ENCODE results near the gene SPACDR. TPM values are rescaled to one million over a fixed set of nuclear protein-coding genes. Genes with fewer than 3 reads are reported as not detected.

The SPACDR gene
- total RNA-seq, 1 donor, result 0.27 TPM

DNA sequence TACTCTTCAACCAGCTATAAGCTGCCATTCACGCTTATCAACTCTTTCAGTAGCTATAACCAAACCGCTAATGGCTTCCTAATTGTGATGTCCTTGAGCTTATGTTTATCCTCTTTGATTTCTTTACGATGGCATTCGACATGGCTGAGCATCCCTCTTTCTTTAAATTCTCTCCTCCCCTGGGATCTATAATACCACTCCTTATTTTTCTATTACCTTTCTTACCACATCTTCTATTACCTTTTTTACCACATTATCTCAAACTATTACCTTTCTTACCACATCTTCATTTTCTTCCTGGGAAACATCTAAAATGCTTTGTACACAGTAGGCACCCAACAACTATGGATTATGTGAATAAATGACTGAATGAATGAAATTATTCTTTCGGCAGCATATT lies 48.6 kb downstream of the SPACDR start:
- no peak for DNase-seq (ENCODE audit: low read depth)
- no peak overlapping the region for H3K4me3 ChIP-seq (ENCODE audit: low read depth, low read length)
- TF ChIP-seq, protein P1, sequence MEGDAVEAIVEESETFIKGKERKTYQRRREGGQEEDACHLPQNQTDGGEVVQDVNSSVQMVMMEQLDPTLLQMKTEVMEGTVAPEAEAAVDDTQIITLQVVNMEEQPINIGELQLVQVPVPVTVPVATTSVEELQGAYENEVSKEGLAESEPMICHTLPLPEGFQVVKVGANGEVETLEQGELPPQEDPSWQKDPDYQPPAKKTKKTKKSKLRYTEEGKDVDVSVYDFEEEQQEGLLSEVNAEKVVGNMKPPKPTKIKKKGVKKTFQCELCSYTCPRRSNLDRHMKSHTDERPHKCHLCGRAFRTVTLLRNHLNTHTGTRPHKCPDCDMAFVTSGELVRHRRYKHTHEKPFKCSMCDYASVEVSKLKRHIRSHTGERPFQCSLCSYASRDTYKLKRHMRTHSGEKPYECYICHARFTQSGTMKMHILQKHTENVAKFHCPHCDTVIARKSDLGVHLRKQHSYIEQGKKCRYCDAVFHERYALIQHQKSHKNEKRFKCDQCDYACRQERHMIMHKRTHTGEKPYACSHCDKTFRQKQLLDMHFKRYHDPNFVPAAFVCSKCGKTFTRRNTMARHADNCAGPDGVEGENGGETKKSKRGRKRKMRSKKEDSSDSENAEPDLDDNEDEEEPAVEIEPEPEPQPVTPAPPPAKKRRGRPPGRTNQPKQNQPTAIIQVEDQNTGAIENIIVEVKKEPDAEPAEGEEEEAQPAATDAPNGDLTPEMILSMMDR (IDR thresholded peaks at IDR 0.05; ENCODE audit: insufficient read depth, low read length), result no peak

DNA sequence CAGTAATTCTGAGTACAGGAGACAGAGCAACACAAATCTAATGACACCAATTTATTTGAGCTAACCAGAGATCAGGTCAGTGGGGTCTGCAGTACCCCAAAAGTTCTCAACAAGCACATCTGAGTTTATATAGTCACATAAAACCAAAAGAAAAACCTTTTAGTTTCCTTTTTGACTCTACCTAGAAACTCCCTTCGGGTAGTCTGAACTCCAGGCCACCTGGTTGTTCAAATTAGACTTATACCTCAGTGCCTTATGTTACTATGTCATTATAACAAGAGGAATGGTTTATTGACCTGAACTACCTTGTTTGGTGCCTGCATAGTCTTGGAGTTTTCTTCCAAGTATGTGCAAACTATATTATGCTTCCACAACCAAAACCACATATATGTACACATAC lies 50.2 kb downstream of the SPACDR start:
- H3K4me3 ChIP-seq (ENCODE audit: low read depth, low read length), result no peak overlapping the region
- DNase-seq (ENCODE audit: low read depth), result no peak
- TF ChIP-seq, protein P1 (IDR thresholded peaks at IDR 0.05; ENCODE audit: insufficient read depth, low read length), result no peak

DNA sequence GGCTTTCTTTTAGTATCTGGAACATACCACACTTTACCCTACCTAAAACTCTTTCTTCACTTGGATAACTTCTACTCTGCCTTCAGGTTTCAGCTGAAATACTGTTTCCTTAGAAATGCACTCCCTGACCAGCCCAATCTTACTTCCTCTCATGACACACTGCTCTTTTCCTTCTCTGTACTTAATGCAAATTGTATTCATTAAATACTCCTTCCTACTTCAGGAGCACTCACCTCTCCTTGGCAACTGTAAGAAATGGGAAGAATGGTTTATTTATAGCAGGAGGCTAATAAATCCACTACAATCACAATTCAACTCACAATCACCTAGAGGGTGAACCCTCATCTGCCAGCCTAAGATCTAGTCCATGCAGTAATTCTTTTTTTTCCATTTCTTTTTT lies 50.7 kb downstream of the SPACDR start:
- H3K4me3 ChIP-seq (ENCODE audit: low read depth, low read length), result no peak overlapping the region
- TF ChIP-seq, protein P1 (IDR thresholded peaks at IDR 0.05; ENCODE audit: insufficient read depth, low read length), result no peak
- DNase-seq (ENCODE audit: low read depth), result no peak

DNA sequence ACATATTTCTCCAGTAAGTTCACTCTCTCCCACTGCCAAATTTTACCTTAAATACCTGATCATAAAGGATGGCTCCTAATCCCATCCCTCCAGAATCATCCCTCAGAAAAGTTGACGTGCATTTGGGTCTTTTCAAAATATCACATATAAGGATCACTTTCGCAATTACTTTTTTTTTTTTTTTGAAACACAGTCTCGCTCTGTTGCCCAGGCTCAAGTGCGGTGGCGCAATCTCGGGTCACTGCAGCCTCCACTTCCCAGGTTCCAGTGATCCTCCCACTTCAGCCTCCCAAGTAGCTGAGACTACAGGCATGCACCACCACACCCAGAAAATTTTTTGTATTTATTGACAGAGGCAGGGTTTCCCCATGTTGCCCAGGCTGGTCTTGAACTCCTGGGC lies 53.0 kb downstream of the SPACDR start:
- no peak overlapping the region for H3K4me3 ChIP-seq (ENCODE audit: low read depth, low read length)
- DNase-seq (ENCODE audit: low read depth), result no peak
- TF ChIP-seq, protein P1 (IDR thresholded peaks at IDR 0.05; ENCODE audit: insufficient read depth, low read length), result no peak

DNA sequence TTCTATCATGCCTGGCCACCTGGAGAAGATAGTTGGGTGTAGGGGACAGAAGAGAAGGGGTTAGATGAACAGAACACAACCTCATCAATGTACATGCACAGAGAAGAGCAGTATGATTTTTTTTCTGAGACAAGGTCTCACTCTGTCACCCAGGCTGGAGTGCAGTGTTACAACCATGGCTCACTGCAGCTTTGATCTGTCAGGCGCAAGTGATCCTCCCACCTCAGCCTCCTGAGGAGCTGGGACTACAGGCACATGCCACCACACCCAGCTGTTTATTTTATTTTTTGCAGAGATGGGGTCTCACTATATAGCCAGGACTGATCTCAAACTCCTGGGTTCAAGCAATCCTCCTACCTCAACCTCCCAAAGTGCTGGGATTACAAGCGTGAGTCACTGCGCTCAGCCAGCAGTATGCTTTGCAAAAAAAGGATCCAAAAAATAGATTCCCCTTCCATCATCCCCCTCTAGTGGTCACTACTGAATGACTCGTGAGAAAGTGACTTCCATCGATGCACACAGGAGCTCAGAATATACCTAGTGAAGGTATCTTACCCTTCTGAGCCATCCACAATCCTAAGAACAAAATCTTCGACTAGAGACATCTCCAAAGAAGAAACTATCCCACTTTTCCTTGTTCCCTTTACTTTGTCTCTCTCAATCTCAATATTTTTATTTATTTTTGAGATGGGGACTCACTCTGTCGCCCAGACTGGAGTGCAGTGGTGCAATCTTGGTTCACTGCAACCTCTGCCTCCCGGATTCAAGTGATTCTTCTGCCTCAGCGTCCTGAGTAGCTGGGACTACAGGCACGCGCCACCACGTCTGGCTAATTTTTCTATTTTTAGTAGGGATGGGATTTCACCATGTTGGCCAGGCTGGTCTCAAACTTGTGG lies 56.5 kb downstream of the SPACDR start:
- no peak overlapping the region for H3K4me3 ChIP-seq (ENCODE audit: low read depth, low read length)
- TF ChIP-seq, protein P1 (IDR thresholded peaks at IDR 0.05; ENCODE audit: insufficient read depth, low read length), result peak; percentile 80
- peak; percentile 88 for DNase-seq (ENCODE audit: low read depth)

DNA sequence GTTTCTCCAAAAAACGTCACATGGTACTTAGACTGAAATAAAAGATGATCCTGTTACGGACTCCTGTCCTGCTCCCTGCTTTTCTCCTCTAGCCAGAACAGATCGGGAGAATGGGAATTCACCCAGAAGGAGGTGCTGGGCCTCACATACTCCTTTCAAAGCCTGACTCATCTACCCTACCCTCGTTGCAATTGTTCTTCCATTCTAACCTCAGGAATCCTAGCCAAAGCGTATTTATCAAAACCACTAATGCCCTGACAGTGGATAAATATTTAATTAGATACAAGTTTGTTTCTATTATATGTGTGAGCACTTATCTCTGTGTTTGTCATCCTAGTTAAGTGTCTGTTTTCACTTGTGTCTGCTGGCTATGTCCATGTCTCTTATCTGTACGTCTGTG lies 57.3 kb downstream of the SPACDR start:
- TF ChIP-seq, protein P1 (IDR thresholded peaks at IDR 0.05; ENCODE audit: insufficient read depth, low read length), result peak; percentile 28
- H3K4me3 ChIP-seq (ENCODE audit: low read depth, low read length), result no peak overlapping the region
- DNase-seq (ENCODE audit: low read depth), result peak; percentile 85

Other genes starting within 250 kb of the SPACDR start
- gene PVRIG, start 244.3 kb downstream of the SPACDR start, total RNA-seq (ENCODE audit: low replicate concordance), result not detected in 2 replicates
- gene SPDYE3, start 156.6 kb downstream of the SPACDR start, total RNA-seq (ENCODE audit: low replicate concordance), result not detected in 2 replicates
- 4.4 and 8.1 TPM in 2 replicates for gene PILRB, start 106.1 kb downstream of the SPACDR start, total RNA-seq (ENCODE audit: low replicate concordance)
- gene PILRA, start 90.8 kb downstream of the SPACDR start, total RNA-seq (ENCODE audit: low replicate concordance), result 0.27 TPM in 1 of 2 replicates, not detected in the other
- 2.4 and 3.0 TPM in 2 replicates for gene ZCWPW1, start 35.6 kb downstream of the SPACDR start, total RNA-seq (ENCODE audit: low replicate concordance)
- 48.0 and 49.6 TPM in 2 replicates for gene MEPCE, start 34.4 kb downstream of the SPACDR start, total RNA-seq (ENCODE audit: low replicate concordance)
- gene PPP1R35, start 27.8 kb downstream of the SPACDR start, total RNA-seq (ENCODE audit: low replicate concordance), result 8.8 and 9.2 TPM in 2 replicates
- 25.6 and 31.6 TPM in 2 replicates for gene TSC22D4, start 15.0 kb upstream of the SPACDR start, total RNA-seq (ENCODE audit: low replicate concordance)
- gene NYAP1, start 19.7 kb upstream of the SPACDR start, total RNA-seq (ENCODE audit: low replicate concordance), result 0.81 and 5.6 TPM in 2 replicates
- gene AGFG2, start 74.9 kb upstream of the SPACDR start, total RNA-seq (ENCODE audit: low replicate concordance), result 10.7 and 19.3 TPM in 2 replicates
- gene SAP25, start 109.6 kb upstream of the SPACDR start, total RNA-seq (ENCODE audit: low replicate concordance), result not detected in 2 replicates
- gene LRCH4, start 121.9 kb upstream of the SPACDR start, total RNA-seq (ENCODE audit: low replicate concordance), result 9.4 and 21.3 TPM in 2 replicates
- 0.54 TPM in 1 of 2 replicates, not detected in the other for gene FBXO24, start 122.1 kb upstream of the SPACDR start, total RNA-seq (ENCODE audit: low replicate concordance)
- gene PCOLCE, start 138.1 kb upstream of the SPACDR start, total RNA-seq (ENCODE audit: low replicate concordance), result 165 and 286 TPM in 2 replicates
- gene MOSPD3, start 148.3 kb upstream of the SPACDR start, total RNA-seq (ENCODE audit: low replicate concordance), result 1.8 and 11.4 TPM in 2 replicates
- gene TFR2, start 177.3 kb upstream of the SPACDR start, total RNA-seq (ENCODE audit: low replicate concordance), result 0.08 and 1.2 TPM in 2 replicates
- gene ACTL6B, start 192.2 kb upstream of the SPACDR start, total RNA-seq (ENCODE audit: low replicate concordance), result not detected in 2 replicates
- gene GNB2, start 209.5 kb upstream of the SPACDR start, total RNA-seq (ENCODE audit: low replicate concordance), result 38.5 and 89.1 TPM in 2 replicates
- 20.7 and 39.1 TPM in 2 replicates for gene GIGYF1, start 230.0 kb upstream of the SPACDR start, total RNA-seq (ENCODE audit: low replicate concordance)
- gene POP7, start 241.9 kb upstream of the SPACDR start, total RNA-seq (ENCODE audit: low replicate concordance), result 17.8 and 32.4 TPM in 2 replicates

All from fibroblast of the aortic adventitia (primary cell).